ENCODE data around the gene ASB13. TPM values are rescaled to one million over a fixed set of nuclear protein-coding genes. Genes with fewer than 3 reads are reported as not detected.

ASB13 gene
- total RNA-seq, 4 donors from 2014 or later: 9.9 to 27.7 (median 14.2) TPM

GRCh38 chr10:5661043-5661442 lies 5.4 kb downstream of the ASB13 start:
- TF ChIP-seq, protein P1, sequence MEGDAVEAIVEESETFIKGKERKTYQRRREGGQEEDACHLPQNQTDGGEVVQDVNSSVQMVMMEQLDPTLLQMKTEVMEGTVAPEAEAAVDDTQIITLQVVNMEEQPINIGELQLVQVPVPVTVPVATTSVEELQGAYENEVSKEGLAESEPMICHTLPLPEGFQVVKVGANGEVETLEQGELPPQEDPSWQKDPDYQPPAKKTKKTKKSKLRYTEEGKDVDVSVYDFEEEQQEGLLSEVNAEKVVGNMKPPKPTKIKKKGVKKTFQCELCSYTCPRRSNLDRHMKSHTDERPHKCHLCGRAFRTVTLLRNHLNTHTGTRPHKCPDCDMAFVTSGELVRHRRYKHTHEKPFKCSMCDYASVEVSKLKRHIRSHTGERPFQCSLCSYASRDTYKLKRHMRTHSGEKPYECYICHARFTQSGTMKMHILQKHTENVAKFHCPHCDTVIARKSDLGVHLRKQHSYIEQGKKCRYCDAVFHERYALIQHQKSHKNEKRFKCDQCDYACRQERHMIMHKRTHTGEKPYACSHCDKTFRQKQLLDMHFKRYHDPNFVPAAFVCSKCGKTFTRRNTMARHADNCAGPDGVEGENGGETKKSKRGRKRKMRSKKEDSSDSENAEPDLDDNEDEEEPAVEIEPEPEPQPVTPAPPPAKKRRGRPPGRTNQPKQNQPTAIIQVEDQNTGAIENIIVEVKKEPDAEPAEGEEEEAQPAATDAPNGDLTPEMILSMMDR (IDR thresholded peaks at IDR 0.05): no peak
- no peak for TF ChIP-seq POLR2A (IDR thresholded peaks at IDR 0.05)
- DNase-seq: no peak
- peaks cover 3 to 4% of the 10 kb centered on the region in 2 donors for H3K4me1 ChIP-seq
- no peaks in the 10 kb centered on the region for H3K36me3 ChIP-seq
- no peak overlapping the region for H3K4me3 ChIP-seq (replicated peaks in 1 of 3)
- intact Hi-C loops (cut with DNase I): no loop called here
- H3K27ac ChIP-seq: no peak overlapping the region
- WGBS, 2 donors: 63 to 65% methylated on average over 6 of the region's 6 CpGs
- no peaks in the 10 kb centered on the region for H3K27me3 ChIP-seq
- no peaks in the 10 kb centered on the region for H3K9me3 ChIP-seq

DNA sequence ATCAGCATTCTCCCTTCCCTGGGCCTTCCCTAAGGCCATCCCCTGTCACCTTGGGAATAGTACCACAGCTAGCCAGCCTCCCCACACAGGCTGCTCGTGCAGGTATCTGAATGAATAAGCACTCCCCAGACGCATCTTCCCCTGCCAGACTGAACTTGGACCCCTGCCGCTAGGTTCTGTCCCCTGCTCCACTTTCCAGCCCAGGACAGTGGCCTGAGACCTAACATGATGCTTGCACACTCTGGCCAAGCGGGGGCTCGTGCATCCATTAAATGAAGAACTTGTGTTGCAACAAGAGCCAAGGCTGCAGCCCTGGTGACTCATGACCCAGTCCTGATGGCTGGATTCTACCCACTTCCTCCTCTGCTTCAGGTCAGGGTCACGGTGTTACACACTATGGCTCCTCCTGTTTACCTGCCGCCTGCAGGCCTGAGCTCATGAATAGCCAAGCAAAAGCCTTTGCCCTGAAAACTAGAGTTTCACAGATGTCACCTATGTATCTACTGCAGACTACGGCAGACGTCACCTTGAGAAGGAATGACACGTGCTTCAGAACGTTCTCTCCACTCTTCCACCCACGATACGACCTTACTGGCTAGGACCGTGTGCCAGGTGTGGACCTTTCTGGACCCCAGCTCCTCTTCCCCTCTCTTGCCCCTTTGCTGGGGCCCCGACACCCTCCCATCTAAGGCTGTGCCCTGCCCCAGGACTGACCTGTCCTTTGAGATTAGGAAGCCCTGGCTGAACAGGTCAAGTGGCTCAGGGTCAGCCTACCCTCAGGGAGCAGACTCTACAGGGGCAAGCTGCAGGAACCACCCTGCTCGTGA lies 6.5 kb downstream of the ASB13 start:
- TF ChIP-seq POLR2A (IDR thresholded peaks at IDR 0.05): no peak
- TF ChIP-seq, protein P1 (IDR thresholded peaks at IDR 0.05): no peak
- Histone ChIP-seq H3K4me3 (replicated peaks in 1 of 3) (no peak overlapping the region), H3K4me1 (no peaks in the 10 kb centered on the region), H3K36me3 (no peaks in the 10 kb centered on the region), H3K9me3 (no peaks in the 10 kb centered on the region), H3K27me3 (no peaks in the 10 kb centered on the region), H3K27ac (no peak overlapping the region)
- intact Hi-C loops (cut with DNase I): no loop called here
- 71 to 74% methylated on average over 16 of the region's 16 CpGs for WGBS, 2 donors
- DNase-seq: no peak

DNA sequence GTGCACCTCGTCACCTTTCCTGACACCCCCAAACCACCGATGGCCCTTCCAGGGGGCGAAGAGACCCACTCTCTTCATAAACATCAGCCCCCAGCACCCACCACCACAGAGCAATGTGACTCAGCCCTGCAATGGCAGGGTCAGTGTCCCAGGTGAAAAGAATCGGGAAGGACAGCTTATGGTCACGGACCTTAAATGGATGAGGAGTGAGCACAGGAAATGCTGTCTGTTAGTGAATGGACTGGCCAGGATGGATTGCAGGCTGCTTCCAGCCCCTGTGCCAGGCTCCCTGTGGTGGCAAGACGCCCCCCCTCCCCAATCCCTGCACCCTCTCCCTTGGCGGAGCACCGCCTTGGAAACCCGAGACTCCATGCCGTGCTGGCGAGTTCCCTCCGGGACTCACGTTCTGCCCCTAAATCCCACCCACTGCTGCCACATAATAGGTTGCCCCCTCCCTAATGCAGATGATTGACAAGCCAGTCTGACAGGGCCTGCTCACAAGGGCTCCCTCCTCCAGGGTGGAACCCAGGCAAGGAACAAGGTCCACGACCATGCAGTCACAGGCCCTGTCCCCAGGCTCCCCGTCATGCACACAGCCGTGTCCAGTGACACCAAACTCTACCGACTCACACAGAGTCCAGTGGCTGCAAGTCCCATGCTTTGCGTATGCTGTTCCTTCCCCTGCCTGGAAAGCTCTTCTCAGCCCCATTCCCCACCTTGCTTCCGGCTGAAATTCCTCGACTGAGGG lies 7.3 kb downstream of the ASB13 start:
- intact Hi-C loops (cut with DNase I): no loop called here
- no peaks in the 10 kb centered on the region for H3K27me3 ChIP-seq
- 84% methylated on average over 20 of the region's 20 CpGs for WGBS, 2 donors

DNA sequence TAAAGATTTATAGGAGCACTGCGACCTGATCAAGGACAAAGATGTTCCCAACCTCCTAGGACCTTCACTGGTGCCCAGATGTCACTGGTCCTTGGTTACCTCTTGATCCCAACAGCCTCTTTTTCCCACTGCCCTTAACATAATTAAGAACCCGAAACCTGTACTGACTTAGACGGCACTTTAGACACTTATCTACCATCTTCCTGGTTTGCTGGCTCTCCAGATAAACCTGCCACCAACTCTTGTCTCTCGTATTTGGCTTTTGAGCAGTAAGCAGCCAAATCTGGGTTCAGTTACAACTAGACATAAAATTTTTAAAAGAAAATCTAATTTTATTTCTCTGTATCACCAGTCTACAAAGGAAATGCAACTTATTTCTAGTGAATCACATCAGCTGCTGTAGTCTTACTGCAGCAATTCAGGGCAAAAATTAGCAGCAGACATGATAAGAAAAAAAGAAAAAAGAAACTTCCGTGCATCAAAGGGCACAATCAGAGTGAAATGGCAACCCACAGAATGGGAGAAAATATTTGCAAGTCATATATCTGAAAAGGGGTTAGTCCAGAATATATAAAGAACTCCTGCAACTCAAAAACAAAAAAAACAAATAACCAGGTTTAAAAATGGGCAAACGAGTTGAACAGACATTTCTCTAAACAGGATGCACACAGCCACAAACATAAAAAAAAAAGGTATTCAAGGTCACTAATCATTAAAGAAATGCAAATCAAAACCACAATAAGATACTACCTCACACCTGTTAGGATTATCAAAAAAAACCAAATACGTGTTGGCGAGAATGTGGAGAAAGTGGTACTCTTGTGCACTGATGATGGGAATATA lies 9.4 kb downstream of the ASB13 start:
- 89 to 94% methylated on average over 8 of the region's 8 CpGs for WGBS, 2 donors
- no peak overlapping the region for H3K27ac ChIP-seq
- no peaks in the 10 kb centered on the region for H3K4me1 ChIP-seq
- no peaks in the 10 kb centered on the region for H3K9me3 ChIP-seq
- no peaks in the 10 kb centered on the region for H3K27me3 ChIP-seq
- H3K36me3 ChIP-seq: no peaks in the 10 kb centered on the region
- H3K4me3 ChIP-seq (replicated peaks in 1 of 3): no peak overlapping the region
- no peak for DNase-seq
- intact Hi-C loops (cut with DNase I): no loop called here
- no peak for TF ChIP-seq POLR2A (IDR thresholded peaks at IDR 0.05)
- TF ChIP-seq, protein P1 (IDR thresholded peaks at IDR 0.05): no peak

More for the DNA sequence above, 7.3 kb downstream of the ASB13 start:
- TF ChIP-seq, protein P1 (IDR thresholded peaks at IDR 0.05): no peak
- no peak for TF ChIP-seq POLR2A (IDR thresholded peaks at IDR 0.05)
- Histone ChIP-seq H3K4me3 (replicated peaks in 1 of 3) (no peak overlapping the region), H3K27ac (no peak overlapping the region), H3K9me3 (no peaks in the 10 kb centered on the region), H3K36me3 (no peaks in the 10 kb centered on the region), H3K4me1 (no peaks in the 10 kb centered on the region)
- DNase-seq: no peak
